ENCODE measurements around the gene CLEC1A.

The CLEC1A gene

GRCh38 chr12:10098791-10099190, at the start of gene CLEC1A:
Gene CLEC1A (minus strand): TSS chr12:10098985. CDS start chr12:10098922, 63 bp downstream.
- peak; percentile 52 for DNase-seq

- no peak for DNase-seq
These were observed 49.1 kb upstream of the CLEC1A start for GRCh38 chr12:10147714-10148403.

- DNase-seq: no peak
These were observed 44.3 kb upstream of the CLEC1A start for GRCh38 chr12:10142976-10143589.

- peak; percentile 45 for DNase-seq
These were observed 41.2 kb upstream of the CLEC1A start for GRCh38 chr12:10140001-10140400.

DNA sequence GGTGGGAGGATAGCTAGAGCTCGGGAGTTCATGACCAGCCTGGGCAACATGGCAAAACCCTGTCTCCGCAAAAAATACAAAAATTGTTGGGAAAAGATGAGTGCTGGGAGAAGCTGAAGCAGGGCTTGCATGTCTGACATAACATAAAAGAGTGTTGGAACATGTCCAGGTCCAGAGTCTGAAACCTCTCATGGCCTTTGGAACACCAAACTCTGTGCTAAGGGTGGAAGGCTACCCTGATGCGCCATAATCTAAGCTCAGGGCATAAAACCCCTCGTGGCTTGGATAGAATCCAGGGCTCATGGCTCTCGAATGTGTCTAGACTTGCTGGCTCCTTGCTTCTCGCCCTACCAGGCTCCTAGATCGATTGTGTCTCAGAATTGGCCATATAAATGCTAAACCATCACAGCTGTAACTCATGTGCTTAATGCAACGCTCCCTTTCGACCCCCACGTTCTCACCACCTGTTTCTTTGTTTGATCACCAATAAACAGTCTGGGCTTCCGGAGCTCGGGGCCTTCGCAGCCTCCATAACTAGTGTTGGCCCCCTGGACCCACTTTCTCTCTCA, 37.9 kb upstream of the CLEC1A start:
- no peak for DNase-seq

GRCh38 chr12:10135126-10135525, 36.3 kb upstream of the CLEC1A start:
- DNase-seq: no peak

DNA sequence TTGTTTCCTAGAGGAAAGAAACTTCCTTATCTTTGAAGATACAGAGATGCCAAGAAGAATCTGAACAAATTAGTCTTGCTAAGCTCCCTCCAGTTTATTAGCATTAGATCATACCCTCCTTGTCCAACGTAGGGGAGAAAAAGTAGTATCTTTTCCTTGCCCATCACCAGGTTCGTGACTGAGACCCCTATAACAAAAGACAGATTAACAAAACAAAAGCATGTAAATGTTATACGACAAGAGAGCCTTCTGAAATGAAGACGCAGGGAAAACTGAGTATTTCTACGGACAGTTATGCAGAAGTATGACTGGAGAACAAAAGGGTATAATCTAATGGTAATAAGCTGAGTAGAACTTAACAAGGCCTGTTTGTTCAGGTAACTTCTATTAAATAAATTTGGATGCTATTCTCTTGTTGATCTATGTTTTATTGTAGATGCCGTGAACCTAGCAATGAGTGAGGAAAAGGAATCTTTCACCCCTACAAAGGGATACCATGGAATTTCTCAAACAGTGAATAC, 34.1 kb upstream of the CLEC1A start:
- no peak for DNase-seq

GRCh38 chr12:10131111-10131690, 32.4 kb upstream of the CLEC1A start:
- DNase-seq: no peak

GRCh38 chr12:10130042-10130441, 31.3 kb upstream of the CLEC1A start, which contains the start of gene CLEC7A:
Gene CLEC7A (minus strand): TSS chr12:10130199. CDS start chr12:10130082, 117 bp downstream.
- DNase-seq: no peak

GRCh38 chr12:10128687-10129086, 29.9 kb upstream of the CLEC1A start:
- no peak for DNase-seq

DNA sequence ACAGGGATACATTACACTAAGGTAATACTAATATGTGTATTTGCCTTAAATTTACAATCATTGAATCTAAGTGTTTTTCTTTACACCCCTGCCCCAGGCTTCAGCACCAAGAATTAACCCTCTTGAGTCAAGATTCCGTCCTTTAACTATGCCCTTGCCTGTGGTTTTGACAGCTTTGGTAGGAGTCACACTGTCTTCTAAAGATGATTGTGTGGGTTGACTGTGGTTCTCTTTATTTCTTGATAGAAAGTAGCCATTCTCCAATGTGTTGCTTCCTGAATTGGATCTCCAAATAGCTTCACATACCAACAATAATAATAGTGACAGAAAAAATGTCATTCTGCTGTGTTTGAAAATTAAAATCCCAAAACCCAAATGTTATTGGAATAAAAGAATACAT, 27.6 kb upstream of the CLEC1A start:
- no peak for DNase-seq

GRCh38 chr12:10122689-10123088, 23.9 kb upstream of the CLEC1A start:
- DNase-seq: no peak

- no peak for DNase-seq
These were observed 22.5 kb upstream of the CLEC1A start for GRCh38 chr12:10121278-10121677.

DNA sequence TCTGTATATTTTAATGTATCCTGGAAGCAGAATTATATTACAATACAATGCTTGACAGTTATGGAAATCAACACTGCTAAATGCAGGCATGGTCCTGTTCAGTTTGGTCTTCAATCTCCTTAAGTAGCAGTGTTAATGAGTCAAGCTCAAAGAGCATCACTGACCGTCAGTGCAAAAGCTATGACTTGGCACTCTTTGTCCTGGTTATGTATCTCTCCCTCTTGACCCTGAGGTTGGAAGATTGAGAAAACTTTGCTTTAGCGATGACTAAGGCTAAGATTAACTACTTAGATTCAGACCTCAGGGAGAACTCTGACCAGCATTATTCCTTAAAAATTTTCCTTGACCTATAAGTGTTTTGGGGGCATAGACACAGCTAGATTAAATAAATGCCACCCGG, 20.3 kb upstream of the CLEC1A start:
- no peak for DNase-seq

- no peak for DNase-seq
These were observed 17.1 kb upstream of the CLEC1A start for GRCh38 chr12:10115890-10116289.

GRCh38 chr12:10115311-10115710, 16.5 kb upstream of the CLEC1A start:
- no peak for DNase-seq

GRCh38 chr12:10113920-10114319, 15.1 kb upstream of the CLEC1A start:
- DNase-seq: no peak

GRCh38 chr12:10113075-10113474, 14.3 kb upstream of the CLEC1A start:
- DNase-seq: no peak

- no peak for DNase-seq
These were observed 12.7 kb upstream of the CLEC1A start for GRCh38 chr12:10111451-10111850.

DNA sequence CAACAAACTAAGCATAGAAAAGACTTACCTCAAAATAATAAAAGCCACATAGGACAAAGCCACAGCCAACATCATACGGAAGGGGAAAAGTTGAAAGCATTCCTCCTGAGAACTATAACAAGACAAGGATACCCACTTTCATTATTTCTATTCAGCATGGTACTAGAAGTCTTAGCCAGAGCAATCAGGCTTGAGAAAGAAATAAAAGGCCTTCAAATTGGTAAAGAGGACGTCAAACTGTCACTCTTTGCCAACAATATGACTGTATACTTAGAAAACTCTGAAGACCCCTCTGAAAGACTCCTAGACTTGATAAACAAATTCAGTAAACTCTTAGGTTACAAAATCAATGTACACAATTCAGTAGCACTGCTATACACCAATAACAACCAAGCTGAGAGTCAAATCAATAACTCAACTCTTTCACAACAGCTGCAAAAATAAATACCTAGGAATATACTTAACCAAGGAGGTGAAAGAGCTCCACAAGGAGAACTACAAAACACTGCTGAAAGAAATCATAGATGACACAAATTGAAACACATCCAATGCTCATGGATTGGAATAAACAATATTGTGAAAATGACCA, 11.6 kb upstream of the CLEC1A start:
- no peak for DNase-seq

DNA sequence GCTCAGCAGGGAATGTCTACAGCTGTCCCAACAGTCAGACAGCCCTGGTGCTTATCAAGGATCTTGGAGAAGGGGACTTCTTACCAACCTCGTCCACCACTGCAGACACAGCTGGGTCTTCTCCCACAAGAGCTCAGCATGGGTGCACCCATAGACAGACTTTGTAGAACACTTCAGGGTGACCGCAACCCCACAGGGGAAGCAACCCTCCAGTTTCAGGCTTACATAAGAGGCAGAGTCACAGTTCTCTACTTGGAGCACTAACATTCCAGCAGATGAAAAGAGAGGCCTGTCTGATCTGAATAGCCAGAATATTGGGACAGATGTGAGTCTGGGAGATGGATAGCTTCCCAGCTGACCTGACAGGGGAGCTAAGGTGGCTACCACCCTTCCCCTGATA, 3.5 kb upstream of the CLEC1A start:
- no peak for DNase-seq

DNA sequence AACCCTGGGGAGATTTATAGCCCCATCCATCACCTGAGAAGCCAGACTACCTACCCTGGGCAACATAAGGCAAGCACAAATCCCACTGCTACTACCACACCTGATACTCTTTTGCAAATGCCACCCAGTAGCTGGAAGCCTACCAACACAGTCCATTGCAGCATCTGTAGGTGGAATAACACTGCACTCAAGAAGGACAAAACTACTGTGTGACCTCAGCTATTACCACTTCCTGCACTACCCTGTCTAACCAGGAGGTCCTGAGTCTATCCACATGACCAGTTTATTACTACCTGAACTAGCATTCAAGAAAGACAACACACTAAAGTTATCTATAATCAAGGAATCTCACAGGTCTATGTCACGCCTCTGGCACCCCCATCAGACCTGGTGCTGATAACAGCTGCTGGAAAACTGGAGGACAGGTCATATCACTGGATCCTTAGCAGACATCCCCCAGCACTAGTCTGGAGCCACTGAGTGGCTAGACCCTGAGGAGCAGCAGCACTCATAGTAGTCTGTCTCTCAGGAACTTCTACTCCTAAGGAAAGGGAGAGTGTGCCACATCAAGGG, 2.9 kb upstream of the CLEC1A start:
- DNase-seq: no peak

DNA sequence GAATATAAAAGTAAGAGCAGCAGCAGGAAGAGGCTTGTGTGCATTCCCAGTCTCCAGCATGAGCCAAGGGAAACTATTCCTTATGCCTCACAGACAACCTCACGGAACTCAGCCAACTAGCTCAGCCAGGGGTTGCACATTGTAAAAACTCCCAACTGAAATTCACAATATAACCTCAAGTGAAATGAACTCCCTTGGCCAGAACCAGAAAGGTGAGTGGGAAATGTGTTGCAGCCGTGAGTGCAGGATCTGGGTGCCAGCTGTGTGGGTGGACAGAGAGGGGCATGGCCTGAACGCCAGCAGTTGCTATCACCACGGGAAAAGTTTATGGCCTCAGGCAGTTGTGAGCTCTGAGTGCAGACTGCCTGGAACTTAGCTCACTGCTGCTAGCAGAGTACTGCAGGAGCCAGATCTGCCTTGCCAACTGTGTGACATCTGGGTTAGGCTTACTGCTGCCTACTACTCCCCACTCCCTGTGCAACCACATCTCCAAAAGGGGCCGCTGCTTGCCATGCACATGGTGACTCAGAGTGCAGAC, 2.3 kb upstream of the CLEC1A start:
- peak; percentile 80 for DNase-seq

Data from right hindlimb (tissue), 1 donor.